Pancreas (tissue), 10 donors: ENCODE data around the gene WNK1. TPM values are rescaled to one million over a fixed set of nuclear protein-coding genes. Genes with fewer than 3 reads are reported as not detected.

ENCODE experiments used
- ATAC-seq, 4 donors: fragments of 200-7000 bp; cut with Tn5 transposase; one replicate each; pipeline versions ENCODE4 v1.8.0 to v1.9.1; 2020; ENCODE audit warnings: mild to moderate bottlenecking in 4 of 4, moderate library complexity in 4 of 4
- DNase-seq, 6 donors: peaks; one replicate each; pipeline ENCODE4 v3.0.0-alpha.2; 2020
- FAIRE-seq: peaks from 2 replicates; lab custom pipeline; 2012; peaks lifted over from hg19 to GRCh38; lab: Jason Lieb, UNC
- H3K27ac ChIP-seq, 4 donors: fragments of 200-600 bp; sonication (generic); 1 replicate in 3 of 4; 2 replicates in 1 of 4; pipeline versions ENCODE4 v1.5.0 to v1.8.0; 2020
- H3K27me3 ChIP-seq, 4 donors: fragments of 200-600 bp; one replicate each; pipeline ENCODE4 v1.8.0; 2021
- H3K36me3 ChIP-seq, 3 donors: fragments of 200-600 bp; sonication (generic) in 1 of 3; one replicate each; pipeline versions ENCODE4 v1.5.0 to v1.8.0; 2020 to 2021
- H3K4me1 ChIP-seq, 3 donors: fragments of 200-600 bp; one replicate each; pipeline ENCODE4 v1.8.0; 2021
- H3K4me3 ChIP-seq, 4 donors: fragments of 200-600 bp; sonication (generic) in 2 of 4; one replicate each; pipeline versions ENCODE4 v1.5.0 to v1.8.0; 2020 to 2021
- H3K9me3 ChIP-seq, 4 donors: fragments of 200-600 bp; one replicate each; pipeline ENCODE4 v1.8.0; 2021
- WGBS, 2 donors: extraction: QIAGEN DNeasy Blood & Tissue Kit; methylation state at CpG; one replicate each; pipeline ENCODE4 v1.1.7; 2013; 5-methylcytosine and 5-hydroxymethylcytosine counted together
- intact Hi-C, 3 donors: fragments of 100-400 bp; cut with DNase I; formaldehyde crosslinking; loops; one replicate each; pipeline versions ENCODE4 v1.11.1 to v1.14.2; 2022
- polyA plus RNA-seq, 2 donors: library from polyadenylated mRNA; stranded (reverse); fragments of 200-250 nt; gene quantifications; one replicate each; pipeline ENCODE4 v1.2.3, GENCODE V29; 2013
- total RNA-seq, 6 donors: library from RNA; stranded (reverse); fragmentation: NEBNext Ultra II Directional in 4 of 6; extraction: Animal tissue kit (Norgen Biotek cat#: 25700) in 4 of 6; gene quantifications; one replicate each; pipeline versions ENCODE4 v1.2.1 to v1.2.4, GENCODE V29; 2021 to 2023
- TF ChIP-seq, protein P1 (sequence below), 4 donors: fragments of 200-600 bp; sonication (generic) in 3 of 4; IDR thresholded peaks; one replicate each; pipeline versions ENCODE4 v1.5.0 to v1.8.0; 2021; ENCODE audit warnings: antibody characterized with exemption in 4 of 4
- donor health status: healthy with polysubstance abuse.
- donor health status: DM: no; HTN: no; CAD: no; lungs with moderate emphysema.
- donor health status: DM: no; HTN: no; CAD: no.
- donor health status: control.
- donor health status: control.
- donor health status: Bipolar disorder and iron deficiency.
- donor health status: DM: yes; HTN: yes; CAD: no.
- donor health status: DM: no; HTN: no; CAD: no.
- donor health status: DM: no; HTN: no; CAD: no.
- donor health status: DM: yes; HTN: yes; CAD: no.

WNK1 gene
- total and polyA plus RNA-seq, 8 donors = 10.9 to 73.9 (median 39.6) TPM

DNA sequence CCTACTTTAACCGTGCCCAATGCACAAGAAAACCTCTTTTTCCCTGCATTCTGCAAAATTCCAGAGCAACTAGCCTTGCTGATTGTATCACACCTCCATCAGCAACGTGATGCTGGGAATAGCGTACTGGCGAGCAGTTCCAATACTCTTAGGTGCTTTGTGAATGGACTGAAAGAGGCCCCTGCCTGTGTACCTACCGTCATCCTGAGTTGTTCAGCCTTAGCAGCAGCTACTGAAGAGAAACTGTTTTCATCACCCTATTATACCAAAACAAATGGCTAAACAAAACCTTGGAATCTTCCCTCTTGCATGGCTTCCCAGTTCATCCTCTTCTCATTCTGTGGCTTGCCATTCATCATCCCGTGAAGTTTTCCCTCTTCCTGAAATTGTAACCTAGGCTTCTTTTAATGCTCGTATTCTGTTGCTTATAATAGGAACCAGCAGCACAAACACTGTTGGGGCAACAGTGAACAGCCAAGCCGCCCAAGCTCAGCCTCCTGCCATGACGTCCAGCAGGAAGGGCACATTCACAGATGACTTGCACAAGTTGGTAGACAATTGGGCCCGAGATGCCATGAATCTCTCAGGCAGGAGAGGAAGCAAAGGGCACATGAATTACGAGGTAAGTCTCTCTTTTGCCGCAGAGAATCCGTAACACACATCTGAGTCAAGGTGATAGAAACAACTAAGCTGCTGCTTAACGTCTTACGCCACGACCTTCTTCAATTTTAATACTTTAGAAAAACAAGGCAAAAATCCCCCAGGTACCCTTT, 155.2 kb downstream of the WNK1 start:
- TF ChIP-seq, protein P1, sequence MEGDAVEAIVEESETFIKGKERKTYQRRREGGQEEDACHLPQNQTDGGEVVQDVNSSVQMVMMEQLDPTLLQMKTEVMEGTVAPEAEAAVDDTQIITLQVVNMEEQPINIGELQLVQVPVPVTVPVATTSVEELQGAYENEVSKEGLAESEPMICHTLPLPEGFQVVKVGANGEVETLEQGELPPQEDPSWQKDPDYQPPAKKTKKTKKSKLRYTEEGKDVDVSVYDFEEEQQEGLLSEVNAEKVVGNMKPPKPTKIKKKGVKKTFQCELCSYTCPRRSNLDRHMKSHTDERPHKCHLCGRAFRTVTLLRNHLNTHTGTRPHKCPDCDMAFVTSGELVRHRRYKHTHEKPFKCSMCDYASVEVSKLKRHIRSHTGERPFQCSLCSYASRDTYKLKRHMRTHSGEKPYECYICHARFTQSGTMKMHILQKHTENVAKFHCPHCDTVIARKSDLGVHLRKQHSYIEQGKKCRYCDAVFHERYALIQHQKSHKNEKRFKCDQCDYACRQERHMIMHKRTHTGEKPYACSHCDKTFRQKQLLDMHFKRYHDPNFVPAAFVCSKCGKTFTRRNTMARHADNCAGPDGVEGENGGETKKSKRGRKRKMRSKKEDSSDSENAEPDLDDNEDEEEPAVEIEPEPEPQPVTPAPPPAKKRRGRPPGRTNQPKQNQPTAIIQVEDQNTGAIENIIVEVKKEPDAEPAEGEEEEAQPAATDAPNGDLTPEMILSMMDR (IDR thresholded peaks at IDR 0.05) = no peak
- intact Hi-C loops = no loop called here
- Histone ChIP-seq H3K4me3 (no peak overlapping the region), H3K27ac (no peak overlapping the region), H3K4me1 (no peaks in the 10 kb centered on the region), H3K27me3 (no peaks in the 10 kb centered on the region), H3K9me3 (no peaks in the 10 kb centered on the region), H3K36me3 (peaks cover 0 to 18% (median 9%) of the 10 kb centered on the region in 3 donors)
- FAIRE-seq (no peak), ATAC-seq (no peak), DNase-seq (no peak)
- 82 to 84% methylated on average over 16 of the region's 16 CpGs for WGBS, 2 donors

DNA sequence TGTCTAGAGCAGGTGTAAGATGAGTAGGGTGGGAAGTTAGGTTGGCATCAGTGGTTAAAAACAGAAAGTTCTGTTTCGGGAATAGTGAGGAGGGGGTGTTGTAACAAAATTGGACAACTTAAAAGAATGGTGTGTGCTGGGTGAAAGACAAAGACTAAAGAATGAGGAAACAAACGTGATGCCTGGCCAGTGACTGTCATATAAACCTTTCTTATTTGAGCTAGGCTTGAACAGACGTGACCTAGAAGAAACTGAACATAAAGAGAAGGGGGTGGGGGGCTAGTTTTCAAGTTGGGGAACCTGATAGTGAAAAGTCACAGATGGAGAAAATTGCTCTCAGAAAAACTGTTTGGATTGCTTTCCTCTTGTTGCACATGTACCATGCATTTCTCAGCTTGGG, 157.5 kb downstream of the WNK1 start:
- H3K27ac ChIP-seq = no peak overlapping the region
- H3K4me1 ChIP-seq = no peaks in the 10 kb centered on the region
- TF ChIP-seq, protein P1 (IDR thresholded peaks at IDR 0.05) = no peak
- 72 to 75% methylated on average over 3 of the region's 3 CpGs for WGBS, 2 donors
- no peak for FAIRE-seq
- no peaks in the 10 kb centered on the region for H3K27me3 ChIP-seq
- H3K4me3 ChIP-seq = no peak overlapping the region
- DNase-seq = no peak
- H3K9me3 ChIP-seq = no peaks in the 10 kb centered on the region
- ATAC-seq = no peak
- H3K36me3 ChIP-seq = peaks cover 0 to 30% (median 15%) of the 10 kb centered on the region in 3 donors
- intact Hi-C loops = no loop called here

DNA sequence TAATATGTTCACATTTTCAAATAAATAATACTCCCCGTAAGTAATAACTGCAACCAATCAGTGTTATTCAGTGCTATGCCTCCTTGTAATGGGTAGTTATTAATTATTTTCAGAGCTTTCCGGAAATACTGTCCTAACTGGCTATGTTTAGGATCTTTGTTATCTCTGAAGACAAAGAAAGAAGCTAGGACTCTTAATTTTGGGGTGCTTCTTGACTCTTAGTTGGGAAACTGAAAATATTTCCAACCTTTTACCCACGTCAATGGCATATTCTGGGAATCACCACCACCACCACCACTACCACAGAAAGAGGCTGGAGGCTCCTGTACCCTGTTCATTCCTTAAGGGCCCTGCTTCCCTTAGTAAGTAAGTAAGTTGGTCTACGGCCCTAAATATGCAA, 158.0 kb downstream of the WNK1 start:
- WGBS, 2 donors = 75 to 77% methylated on average over 4 of the region's 4 CpGs
- DNase-seq (no peak), FAIRE-seq (no peak), ATAC-seq (no peak)
- H3K36me3 ChIP-seq = peaks cover 3 to 35% (median 15%) of the 10 kb centered on the region in 3 donors
- no peak overlapping the region for H3K4me3 ChIP-seq
- no peak overlapping the region for H3K27ac ChIP-seq
- no peaks in the 10 kb centered on the region for H3K27me3 ChIP-seq
- TF ChIP-seq, protein P1 (IDR thresholded peaks at IDR 0.05) = no peak
- no peaks in the 10 kb centered on the region for H3K4me1 ChIP-seq
- no peaks in the 10 kb centered on the region for H3K9me3 ChIP-seq
- intact Hi-C loops = no loop called here

DNA sequence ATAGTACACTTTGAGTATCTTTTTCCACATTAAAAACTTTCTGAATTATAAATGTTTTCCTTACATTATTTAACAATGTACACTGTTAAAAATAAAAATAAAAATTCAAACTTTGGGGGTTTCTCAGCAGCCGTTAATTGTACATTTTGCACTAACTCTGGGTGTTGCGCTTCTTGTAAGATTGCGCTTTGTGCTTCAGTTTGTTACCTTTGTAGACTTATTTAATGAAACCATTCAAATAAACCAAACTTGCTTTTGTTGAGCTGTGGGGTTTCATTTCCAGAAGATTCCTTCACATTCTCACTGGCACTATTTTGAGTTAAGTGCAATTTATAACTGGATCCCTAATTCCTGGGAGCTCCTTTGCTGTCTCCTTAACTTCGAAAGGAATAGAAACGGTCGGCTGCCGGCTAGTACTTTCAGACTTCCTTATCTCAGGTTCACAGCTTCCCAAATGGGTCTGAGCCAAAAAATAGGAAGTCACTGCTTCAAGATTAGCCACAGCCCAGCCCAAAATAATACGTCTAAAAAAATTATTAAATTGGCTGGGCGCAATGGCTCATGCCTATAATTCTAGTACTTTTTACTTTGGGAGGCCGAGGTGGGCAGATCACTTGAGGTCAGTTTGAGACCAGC, 158.9 kb downstream of the WNK1 start:
- peaks cover 3 to 40% (median 18%) of the 10 kb centered on the region in 3 donors for H3K36me3 ChIP-seq
- no peak for DNase-seq
- 57 to 58% methylated on average over 10 of the region's 10 CpGs for WGBS, 2 donors
- no peak overlapping the region for H3K27ac ChIP-seq
- no peak overlapping the region for H3K4me3 ChIP-seq
- no peaks in the 10 kb centered on the region for H3K4me1 ChIP-seq
- intact Hi-C loops = no loop called here
- H3K9me3 ChIP-seq = no peaks in the 10 kb centered on the region
- no peak for FAIRE-seq
- ATAC-seq = peak in 2 of 4 donors; percentile 36 to 58
- TF ChIP-seq, protein P1 (IDR thresholded peaks at IDR 0.05) = no peak
- no peaks in the 10 kb centered on the region for H3K27me3 ChIP-seq
